GM12875 (cell line): ENCODE results near the gene KRTAP5-4.
"Not testable (repeated sequence)": the region's sequence is repeated elsewhere in the genome, so short reads cannot be mapped to it uniquely, and the experiment has no call there.

ENCODE experiments used
- H3K4me3 ChIP-seq: one replicate; pipeline ENCODE4 v1.5.1; 2011; ENCODE audit warnings: low read depth, low read length, control low read depth
- CTCF ChIP-seq: IDR thresholded peaks from 2 replicates; pipeline ENCODE4 v1.5.1; 2011; ENCODE audit warnings: low read depth, mild to moderate bottlenecking, control low read depth, inconsistent platforms, low read length, moderate library complexity, borderline replicate concordance; ENCODE audit not compliant: insufficient read depth

Gene KRTAP5-4

GRCh38 chr11:1652026-1652425 is 30.1 kb upstream of the KRTAP5-4 start:
- no peak for TF ChIP-seq CTCF
- no peak overlapping the region for H3K4me3 ChIP-seq

- no peak for TF ChIP-seq CTCF
- no peak overlapping the region for H3K4me3 ChIP-seq
Measured at GRCh38 chr11:1651411-1651980, 29.6 kb upstream of the KRTAP5-4 start.

GRCh38 chr11:1650918-1651262 is 29.0 kb upstream of the KRTAP5-4 start:
- H3K4me3 ChIP-seq: no peak overlapping the region
- TF ChIP-seq CTCF: no peak

- no peak for TF ChIP-seq CTCF
- no peak overlapping the region for H3K4me3 ChIP-seq
Measured at GRCh38 chr11:1650034-1650917, 28.3 kb upstream of the KRTAP5-4 start.

GRCh38 chr11:1648653-1649420 is 26.9 kb upstream of the KRTAP5-4 start:
- no peak overlapping the region for H3K4me3 ChIP-seq
- TF ChIP-seq CTCF: no peak

GRCh38 chr11:1647901-1648652 is 26.1 kb upstream of the KRTAP5-4 start:
- H3K4me3 ChIP-seq: no peak overlapping the region
- TF ChIP-seq CTCF: no peak

DNA sequence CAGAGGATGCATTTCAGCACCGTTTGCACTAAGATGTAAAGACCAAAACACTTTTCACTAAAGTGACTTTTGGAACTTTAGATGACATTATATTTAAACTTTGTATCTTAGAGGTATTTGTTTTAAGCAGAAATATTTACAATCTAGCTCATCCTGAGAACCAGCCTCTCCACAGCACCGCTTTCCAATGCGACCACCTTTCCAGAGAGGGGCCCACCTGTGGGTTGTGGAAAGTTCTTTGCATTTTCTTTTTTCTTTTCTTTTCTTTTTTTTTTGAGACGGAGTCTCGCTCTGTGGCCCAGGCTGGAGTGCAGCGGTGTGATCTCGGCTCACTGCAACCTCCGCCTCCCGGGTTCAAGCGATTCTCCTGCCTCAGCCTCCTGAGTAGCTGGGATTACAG is 24.6 kb upstream of the KRTAP5-4 start:
- H3K4me3 ChIP-seq: not testable (repeated sequence)
